GM19395 (cell line): Measurements from ENCODE around the gene SCUBE2.

Experiments used
- ATAC-seq: cut with Tn5 transposase; IDR thresholded peaks from one replicate; pipeline ENCODE4 v1.9.1; 2021; ENCODE audit warnings: mild to moderate bottlenecking, moderate library complexity; ENCODE audit not compliant: unreplicated experiment

The SCUBE2 gene

DNA sequence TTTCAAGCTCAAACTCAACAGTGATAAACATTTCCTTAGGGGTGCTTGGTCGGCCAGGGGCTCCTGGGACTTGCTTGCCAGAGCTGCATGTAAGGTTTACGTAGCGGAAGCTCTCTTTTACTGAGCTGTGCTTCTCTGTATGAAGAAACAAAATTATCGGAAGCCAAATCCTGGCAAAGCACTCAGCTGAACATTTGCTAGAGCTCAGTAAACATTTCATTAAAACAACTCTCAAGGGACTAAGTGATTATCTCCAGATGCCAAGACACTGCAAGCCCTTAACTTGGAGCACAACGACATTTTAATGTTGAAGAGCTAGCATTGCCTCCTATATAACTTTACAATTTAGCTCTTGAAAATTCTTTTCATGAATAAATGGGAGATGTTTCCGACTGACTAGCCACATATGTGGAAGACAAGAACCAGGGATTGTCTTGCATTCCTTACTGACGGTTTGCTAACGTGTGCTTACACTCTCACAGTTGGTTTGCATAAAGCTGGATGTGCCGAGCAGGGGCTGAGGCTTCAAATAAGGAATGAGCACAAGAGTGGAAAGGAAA, 43.4 kb downstream of the SCUBE2 start:
- no peak for ATAC-seq

- no peak for ATAC-seq
These were observed 44.9 kb downstream of the SCUBE2 start for GRCh38 chr11:9046481-9046880.

DNA sequence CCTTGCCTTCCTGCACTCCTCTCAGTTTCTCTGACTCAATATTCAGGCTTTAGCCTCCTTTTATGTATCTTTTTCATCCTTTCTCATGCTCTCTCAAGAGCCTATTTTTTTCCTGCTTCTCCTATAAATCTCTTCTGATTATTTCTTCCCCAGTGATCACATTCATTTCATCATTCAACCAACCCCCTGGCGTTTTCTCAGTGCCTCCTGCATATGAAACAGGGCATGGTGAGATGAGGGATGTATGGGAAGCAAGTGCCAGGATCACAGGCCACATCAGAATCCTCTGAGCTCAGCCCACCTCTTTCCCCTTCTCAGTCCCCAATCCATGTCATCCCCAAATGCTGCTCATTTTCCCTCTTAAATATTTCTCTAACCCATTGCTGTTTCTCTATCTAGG, 48.9 kb downstream of the SCUBE2 start:
- ATAC-seq: no peak

- ATAC-seq: no peak
These were observed 49.7 kb downstream of the SCUBE2 start for GRCh38 chr11:9041747-9042146.

GRCh38 chr11:9040410-9040809, 51.0 kb downstream of the SCUBE2 start:
- ATAC-seq: no peak

DNA sequence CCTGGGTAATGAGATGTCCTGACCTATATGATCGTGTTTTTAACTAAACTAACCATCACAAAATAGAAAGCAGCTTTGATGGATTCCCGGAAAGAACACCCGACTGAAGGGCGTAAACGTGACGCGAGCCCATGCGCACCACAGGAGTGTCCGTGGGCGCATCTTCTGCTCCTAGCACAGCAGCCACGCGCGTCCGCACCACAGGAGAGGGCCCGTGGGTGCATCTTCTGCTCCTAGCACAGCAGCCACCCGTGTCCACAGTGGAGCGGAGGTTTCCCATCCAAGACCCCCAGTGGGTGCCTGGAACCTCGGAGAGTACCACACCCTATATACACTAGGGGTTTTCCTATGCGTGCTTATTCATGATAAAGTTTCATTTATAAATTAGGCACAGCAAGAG, 51.5 kb downstream of the SCUBE2 start:
- no peak for ATAC-seq

GRCh38 chr11:9039198-9039597, 52.2 kb downstream of the SCUBE2 start:
- ATAC-seq: no peak

DNA sequence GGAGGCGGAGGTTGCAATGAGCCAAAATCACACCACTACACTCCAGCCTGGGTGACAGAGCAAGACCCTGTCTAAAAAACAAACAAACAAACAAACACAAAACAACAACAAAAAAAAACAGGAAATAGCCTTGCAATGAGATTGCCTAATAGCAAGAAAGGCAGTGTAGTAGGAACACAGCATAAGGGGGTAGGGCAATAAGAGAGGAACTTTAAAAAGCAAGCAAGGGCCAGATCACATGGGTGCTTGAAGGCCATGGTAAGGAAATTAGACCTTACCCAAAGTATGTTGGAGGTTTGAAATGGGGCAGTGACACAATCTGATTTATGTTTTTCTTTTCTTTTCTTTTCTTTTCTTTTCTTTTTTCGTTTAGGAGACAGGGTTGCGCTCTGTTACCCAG, 52.9 kb downstream of the SCUBE2 start:
- ATAC-seq: no peak

DNA sequence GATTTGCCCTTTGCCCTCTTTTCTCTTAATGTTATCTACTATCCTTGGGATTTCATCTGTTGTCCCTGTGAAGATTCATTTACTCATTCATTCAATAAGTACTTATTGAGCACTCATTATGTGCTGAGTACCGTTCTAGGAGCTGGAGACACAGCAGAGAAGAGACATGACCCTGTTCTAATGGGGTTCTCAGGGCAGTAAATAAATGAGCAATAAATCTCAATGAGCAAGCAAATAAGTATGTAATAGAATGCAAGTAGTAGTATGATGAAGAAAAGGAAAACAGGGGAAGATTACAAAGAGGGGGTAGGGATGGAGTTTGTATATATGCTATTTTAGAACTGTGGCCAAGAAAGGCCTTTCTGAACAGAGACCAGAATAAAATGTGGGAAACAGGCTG, 53.4 kb downstream of the SCUBE2 start:
- ATAC-seq: no peak

DNA sequence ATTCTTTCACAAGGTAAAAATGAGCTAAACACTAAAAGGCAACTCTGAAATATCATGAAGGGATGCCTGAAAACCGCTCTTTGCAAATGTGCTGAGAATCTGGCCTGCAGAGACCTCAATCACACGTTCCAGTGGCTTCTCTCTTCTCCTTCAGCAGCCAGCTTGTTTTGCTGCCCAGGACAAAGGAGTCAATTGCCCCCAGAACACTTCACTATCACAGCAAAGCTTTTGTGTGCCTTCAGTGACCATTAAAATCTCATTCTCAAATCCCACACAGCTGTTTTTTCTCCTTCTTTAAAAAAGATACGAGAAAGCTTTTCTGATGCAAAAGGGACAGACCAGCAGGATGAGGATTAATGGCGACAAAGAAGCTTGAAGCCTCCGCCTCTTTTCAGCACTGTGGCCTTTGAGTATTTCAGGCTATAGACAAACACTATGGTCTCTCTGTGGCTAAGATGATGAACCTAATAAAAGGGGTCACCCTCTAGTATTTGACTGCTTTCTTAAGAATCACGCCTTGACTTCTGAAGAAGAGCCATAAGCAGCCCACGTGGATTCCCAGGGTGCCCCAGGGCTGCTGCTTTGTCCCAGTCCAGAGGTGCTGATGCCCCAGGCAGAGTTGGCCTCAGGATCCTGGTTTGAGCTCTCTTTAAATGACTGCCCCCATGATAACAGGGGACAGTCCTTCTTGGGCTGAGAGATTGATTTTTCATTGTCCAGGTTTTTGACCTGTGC, 54.2 kb downstream of the SCUBE2 start:
- ATAC-seq: no peak

DNA sequence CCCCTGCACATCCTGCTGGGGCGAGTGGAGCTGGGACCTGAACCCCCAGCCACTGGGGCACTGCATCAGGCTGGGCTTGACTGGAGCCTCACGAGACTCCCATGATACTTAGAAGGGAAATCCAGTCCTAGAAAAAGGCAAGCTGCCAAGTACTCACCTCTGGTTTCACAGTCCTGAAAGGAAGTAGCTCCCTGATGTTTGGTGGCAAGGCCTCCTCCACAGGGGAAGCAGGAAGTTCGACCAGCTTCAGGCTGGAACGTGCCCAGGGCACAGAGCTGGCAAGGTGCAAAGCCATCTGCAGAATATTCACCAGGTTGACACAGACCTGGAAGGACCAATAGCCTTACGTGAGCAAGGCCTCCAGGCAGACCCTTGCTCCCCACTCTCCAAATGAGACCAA, 60.8 kb downstream of the SCUBE2 start:
- no peak for ATAC-seq

DNA sequence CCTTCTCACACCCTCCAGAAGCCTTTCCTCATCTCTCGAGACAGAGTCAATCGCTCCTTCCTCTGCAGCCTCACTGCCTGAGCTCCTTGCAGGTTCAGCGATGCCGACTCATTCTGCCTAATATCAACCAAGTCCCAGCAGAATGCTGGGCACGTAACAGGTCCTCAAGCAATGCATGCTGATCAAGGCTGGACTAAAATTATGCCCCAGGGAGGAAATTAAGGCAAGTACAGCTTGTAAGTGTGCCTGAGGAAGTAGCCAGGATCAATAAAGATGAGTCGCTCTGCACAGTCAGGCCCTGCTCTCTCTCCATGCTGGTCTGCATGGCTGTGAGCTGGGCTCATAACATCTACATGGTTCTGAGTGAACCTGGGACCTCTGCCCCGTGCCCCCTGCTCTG, 62.0 kb downstream of the SCUBE2 start:
- ATAC-seq: no peak

DNA sequence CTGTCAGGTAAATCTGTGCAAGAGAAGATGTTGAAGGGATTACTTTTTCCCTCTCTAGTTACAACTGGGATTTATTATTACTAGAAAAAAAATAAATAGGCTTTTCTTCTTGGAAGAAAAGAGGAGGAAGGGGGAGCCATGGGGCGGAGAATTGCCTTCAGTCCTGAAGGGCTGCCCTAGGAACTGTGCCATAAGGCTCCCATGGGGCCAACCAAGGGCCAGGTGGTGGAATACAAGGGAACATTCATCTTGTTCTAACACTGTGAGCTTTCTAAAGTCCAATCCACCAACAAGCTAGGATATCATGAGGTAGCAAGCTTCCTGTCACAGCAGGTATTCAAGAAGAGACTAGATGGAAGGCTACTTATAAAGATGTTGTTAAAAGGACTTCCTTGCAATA, 62.8 kb downstream of the SCUBE2 start:
- no peak for ATAC-seq

DNA sequence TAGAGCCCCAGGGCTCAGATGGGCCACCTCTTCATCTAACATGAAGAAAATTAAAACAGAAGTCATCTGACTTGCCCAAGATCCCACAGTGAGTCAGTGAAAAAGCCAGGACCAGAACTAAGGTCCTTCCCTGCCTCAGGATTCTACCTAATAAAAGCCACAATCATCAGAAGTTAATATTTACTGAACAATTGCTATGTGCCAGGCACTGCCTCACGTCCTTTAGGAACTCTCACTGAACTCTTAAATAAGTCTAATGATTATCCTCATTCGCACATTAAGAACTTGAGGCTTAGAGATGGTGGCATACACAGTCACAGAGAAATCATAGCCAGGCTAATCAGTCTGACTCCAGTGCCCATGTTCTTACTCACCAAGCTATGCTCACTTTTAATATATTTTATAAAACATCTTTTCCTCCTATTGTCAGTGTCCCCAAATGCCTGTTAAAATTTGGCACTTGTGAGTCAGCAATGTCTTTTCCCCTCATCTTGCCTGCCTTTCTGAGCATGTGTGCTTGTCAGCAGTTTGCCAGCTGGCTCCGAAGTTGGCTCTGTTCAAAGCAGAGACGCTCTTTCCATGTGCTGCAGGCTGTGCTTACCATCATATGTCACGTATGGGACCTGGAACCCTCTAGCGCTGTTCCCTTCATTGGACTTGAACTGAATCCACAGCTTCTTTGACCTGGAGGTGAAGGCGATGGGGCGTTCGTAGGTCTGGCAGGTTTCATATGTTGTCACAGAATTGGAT, 66.1 kb downstream of the SCUBE2 start:
- no peak for ATAC-seq

GRCh38 chr11:9022961-9023680, 68.3 kb downstream of the SCUBE2 start:
- ATAC-seq: no peak

DNA sequence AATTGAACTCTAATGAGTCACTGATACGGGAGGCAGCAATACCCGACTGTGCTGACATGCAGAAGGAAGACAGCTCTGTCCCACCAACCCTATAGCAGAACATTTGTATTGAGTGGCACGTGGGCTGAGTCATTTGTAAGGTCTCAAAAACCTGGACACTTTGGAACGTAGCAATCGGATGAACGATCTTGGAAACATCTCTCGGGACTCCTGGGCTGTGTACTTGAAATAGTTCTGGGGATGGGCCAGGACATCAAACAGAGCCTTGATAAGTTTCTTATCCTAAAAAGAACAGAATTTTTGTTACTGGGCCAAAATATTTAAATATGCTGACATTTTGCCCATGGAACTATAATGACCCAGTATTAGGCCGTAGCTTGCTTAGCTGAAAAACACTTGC, 70.5 kb downstream of the SCUBE2 start:
- ATAC-seq: no peak

- ATAC-seq: no peak
These were observed 71.5 kb downstream of the SCUBE2 start for GRCh38 chr11:9019861-9020260.

DNA sequence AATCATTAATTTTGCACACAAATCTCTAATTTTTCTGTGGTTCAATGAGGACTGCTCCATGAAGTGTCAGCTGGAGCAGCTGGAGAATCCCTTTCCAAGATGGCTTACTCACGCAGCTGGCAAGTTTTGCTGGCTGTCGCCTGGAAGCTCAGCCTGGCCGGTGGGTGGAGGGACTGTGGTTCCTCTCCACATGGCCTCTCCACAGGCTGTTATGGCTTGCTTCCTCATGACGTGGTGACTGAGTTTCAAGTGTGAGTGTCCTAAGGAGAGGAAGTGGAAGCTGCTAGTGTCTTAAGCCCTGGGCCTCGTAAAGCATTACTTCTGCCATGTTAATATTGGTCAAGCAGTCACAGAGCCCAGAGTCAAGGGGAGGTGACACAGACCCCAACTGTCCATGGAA, 73.6 kb downstream of the SCUBE2 start:
- no peak for ATAC-seq

DNA sequence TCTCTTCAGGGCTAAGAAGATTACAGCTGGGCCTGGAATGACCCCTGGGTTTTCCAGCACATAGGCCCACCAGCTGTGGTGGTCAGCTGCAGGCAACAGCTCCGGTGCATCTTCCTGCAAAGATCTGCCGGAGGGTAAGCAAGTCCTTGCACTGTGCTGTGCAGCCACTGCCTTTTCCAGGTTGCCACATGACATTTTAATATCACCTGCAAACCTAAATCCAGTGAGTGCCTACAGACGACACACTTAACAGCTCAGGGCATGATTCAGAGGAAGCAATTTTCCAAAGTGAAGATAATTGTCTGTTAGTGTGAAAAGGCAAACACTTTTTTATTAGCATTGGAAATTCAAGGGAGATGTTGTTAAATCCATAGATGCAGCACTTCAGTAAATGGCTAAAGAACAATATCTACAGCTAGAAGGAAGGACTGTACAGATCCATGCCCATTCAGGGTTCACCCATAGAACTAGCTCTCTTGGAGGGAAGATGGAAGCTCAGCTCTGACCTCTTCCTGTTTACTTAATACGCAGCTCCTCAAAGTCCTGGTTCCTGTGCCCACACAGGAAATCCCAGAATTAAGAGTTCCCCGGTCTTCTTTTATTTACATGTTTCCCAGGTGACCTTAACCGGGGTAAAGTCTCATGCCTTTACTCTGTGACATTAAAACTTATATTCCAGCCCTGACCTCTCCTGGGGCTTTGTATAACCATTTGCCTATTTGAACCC, 74.3 kb downstream of the SCUBE2 start:
- no peak for ATAC-seq

- ATAC-seq: no peak
These were observed 75.7 kb downstream of the SCUBE2 start for GRCh38 chr11:9015677-9016076.

- ATAC-seq: no peak
These were observed 76.6 kb downstream of the SCUBE2 start for GRCh38 chr11:9014826-9015225.
